SU-DHL-6 (cell line): ENCODE data around the gene BDKRB2.

Experiments used
- CTCF ChIP-seq: fragments of 200-600 bp; sonication (generic); IDR thresholded peaks from one replicate; pipeline ENCODE4 v1.5.1; 2017; ENCODE audit warnings: antibody characterized with exemption, mild to moderate bottlenecking, low read length, moderate library complexity; ENCODE audit not compliant: insufficient read depth, poor library complexity, severe bottlenecking
- EZH2phosphoT487 ChIP-seq: fragments of 200-600 bp; sonication (generic), shearing (Covaris generic); conservative IDR thresholded peaks from 2 replicates; pipeline ENCODE4 v1.6.1; 2018; ENCODE audit warnings: mild to moderate bottlenecking, antibody characterized with exemption, low read length, moderate library complexity, mixed read lengths

- no peak for TF ChIP-seq CTCF
- TF ChIP-seq EZH2phosphoT487, result no peak
These were observed 1.8 kb downstream of the BDKRB2 start for GRCh38 chr14:96206461-96206860.
